Stimulated activated CD8-positive, alpha-beta memory T cell treated with anti-CD3 and anti-CD28 coated beads, Interleukin-4, amount 100 ng/mL, for 4 hours (primary cell): ENCODE data around the gene STAU1.
"Not testable (repeated sequence)": the region's sequence is repeated elsewhere in the genome, so short reads cannot be mapped to it uniquely, and the experiment has no call there.

Experiments
- DNase-seq, 2 donors: peaks; one replicate each; pipeline ENCODE4 v3.0.0-alpha.2; 2020; ENCODE audit warnings: low read depth in 2 of 2, low spot score in 1 of 2

STAU1 gene

DNA sequence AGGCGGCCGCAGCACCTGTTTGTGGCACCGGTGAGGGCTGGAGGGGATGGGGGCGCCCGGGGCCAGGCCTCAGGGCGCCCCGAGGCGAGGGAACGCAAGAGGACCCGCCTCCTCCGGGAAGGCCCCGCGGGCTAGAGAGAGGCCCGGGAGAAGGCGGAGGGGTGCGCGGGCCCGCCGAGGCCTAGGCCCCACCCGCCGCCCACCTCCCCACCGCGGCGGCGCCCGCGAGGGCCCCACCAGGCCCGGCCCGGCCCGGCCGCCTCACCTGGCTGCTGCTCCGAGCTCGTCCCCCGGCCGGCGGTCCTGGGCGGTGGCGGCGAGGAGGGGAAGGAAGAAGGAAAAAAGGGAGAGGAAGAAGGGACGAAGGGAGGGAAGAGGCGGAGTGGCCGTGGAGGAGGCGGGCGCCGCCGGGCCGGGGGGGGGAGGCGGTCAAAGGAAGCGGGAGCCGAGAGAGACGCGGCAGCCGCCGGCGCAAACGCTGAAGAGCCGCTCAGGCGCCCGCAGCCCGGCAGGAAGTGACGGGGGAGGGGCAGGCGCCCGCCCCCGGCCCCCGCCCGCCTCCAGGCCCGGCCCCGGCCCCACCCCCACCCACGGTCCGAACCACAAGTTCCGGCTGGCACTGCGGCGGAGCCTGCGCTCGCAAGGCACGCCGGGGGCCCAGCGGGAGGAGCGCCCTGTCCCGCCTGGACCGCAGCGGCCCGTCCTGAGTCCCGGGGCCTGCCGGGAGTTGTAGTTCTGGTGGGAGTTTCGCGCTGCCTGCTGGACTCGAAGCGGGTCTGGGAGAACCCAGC is at the start of gene STAU1:
STAU1 (minus strand) TSS at position 484 of the 791 bp plus-strand sequence. CDS start 22,133 bp downstream, outside the sequence.
- peak; percentile 76 to 89 for DNase-seq

- DNase-seq, result no peak
Observed at GRCh38 chr20:49237531-49237930, 49.4 kb upstream of the STAU1 start.

DNA sequence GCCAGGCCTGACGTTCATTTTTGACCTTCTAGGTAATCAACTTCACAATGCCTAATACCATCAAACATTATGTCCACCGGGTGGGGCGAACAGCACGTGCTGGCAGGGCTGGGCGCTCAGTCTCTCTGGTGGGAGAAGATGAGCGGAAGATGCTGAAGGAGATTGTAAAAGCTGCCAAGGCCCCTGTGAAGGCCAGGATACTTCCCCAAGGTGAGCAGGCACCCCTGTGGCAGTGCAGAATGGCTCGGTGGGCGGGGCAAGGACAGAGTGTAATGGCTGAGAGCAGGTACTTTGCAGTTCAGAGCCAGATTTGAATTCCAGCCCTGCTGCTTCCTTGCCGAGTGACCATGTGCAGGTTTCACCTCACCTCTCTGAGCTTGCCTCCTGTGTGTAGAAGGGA is 48.2 kb upstream of the STAU1 start:
- DNase-seq, result no peak

GRCh38 chr20:49234831-49235230 is 46.7 kb upstream of the STAU1 start:
- no peak for DNase-seq

GRCh38 chr20:49233226-49233625 is 45.1 kb upstream of the STAU1 start:
- no peak for DNase-seq

GRCh38 chr20:49231471-49231870 is 43.3 kb upstream of the STAU1 start:
- DNase-seq, result no peak

DNA sequence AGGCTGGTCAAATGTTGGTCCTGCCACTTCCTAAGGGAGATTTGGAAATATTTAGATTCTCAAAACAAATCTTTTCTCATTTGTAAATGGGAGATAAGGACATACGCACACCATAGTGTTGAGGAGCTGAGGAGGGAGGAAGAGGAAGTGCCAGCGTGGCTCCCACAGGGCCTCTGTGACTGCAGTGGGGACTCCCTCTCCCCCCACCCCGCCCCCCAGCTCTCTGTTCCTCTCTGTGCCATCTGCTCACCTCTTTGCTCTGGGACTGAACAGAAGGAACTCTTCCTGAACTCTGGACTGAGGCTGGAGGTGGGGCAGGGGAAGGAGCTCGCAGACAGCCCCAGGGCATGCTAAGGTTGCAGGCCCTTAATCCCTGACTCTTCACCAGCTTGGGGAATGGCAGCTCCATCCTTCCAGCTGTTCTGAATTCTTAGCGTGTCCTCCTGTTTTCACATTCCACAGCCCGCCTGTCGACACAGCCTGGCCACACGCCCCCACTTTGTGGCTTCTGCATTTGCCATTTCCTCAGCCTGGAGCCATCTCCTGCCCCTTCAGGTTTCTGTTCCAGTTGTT is 42.5 kb upstream of the STAU1 start:
- no peak for DNase-seq

DNA sequence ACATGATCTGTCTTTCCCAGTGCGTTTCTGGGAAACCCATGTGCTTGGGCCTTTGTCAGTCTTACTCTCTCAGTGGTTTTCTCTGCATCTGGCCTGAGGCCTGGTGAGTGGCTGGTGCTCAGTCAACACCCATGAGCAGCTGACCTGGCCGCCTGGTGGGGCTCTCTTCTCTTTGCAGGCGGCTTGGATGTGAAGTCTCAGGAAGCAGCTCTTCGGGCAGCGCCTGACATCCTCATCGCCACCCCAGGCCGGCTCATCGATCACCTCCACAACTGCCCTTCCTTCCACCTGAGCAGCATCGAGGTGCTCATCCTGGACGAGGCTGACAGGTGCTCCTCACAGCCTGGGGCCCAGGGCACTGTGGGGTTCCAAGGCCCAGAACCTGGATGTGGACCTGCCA is 41.9 kb upstream of the STAU1 start:
- DNase-seq, result no peak

DNA sequence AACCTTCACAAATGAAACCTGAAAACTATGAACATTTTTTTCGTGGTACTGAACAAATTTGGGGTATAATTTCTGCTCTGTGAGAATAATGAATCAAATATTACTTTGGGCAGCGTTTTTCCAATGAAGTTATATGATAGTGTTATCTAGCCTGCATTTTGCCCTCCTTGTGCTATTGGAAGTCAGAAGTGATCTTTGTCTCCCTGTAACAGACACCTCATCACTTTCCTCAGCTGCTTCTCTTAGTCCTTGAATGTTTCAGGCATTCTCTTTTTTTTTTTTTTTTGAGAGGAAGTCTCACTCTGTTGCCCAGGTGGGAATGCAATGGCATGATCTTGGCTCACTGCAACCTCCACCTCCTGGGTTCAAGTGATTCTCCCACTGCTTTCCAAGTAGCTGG is 41.2 kb upstream of the STAU1 start:
- DNase-seq, result no peak

DNA sequence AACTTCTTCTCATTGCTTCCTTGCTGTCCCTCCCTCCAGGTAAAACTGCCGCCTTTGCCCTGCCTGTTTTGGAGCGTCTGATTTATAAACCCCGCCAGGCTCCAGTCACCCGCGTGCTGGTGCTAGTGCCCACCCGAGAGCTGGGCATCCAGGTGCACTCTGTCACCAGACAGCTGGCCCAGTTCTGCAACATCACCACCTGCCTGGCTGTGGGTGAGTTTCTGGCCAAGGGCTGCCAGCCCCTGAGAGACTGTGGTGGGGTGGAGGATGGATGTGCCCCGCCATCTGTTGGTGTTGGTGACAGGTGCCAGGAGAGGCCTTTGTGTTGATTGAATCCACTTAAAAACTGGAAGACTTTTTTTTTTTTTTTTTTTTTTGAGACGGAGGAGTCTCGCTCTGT is 40.5 kb upstream of the STAU1 start:
- DNase-seq, result no peak

DNA sequence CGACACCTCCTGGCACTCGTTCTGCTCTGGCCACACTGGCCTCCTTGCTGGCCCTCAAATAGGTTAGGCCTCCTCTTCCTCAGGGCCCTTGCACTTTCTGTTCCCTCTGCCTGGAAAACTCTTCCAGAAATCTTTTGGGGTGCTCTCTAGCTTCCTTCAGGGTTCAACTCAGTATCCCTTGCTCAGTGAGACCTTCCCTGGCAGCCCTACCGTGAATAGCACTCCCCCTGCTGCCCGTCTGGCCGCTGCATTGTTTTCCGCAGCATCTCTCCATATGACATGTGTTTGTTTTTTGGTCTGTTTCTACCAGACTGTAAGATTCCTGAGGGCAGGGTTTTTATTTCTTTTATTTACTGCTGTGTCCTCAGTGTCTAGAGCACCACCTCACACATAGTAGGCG is 37.8 kb upstream of the STAU1 start:
- no peak for DNase-seq

DNA sequence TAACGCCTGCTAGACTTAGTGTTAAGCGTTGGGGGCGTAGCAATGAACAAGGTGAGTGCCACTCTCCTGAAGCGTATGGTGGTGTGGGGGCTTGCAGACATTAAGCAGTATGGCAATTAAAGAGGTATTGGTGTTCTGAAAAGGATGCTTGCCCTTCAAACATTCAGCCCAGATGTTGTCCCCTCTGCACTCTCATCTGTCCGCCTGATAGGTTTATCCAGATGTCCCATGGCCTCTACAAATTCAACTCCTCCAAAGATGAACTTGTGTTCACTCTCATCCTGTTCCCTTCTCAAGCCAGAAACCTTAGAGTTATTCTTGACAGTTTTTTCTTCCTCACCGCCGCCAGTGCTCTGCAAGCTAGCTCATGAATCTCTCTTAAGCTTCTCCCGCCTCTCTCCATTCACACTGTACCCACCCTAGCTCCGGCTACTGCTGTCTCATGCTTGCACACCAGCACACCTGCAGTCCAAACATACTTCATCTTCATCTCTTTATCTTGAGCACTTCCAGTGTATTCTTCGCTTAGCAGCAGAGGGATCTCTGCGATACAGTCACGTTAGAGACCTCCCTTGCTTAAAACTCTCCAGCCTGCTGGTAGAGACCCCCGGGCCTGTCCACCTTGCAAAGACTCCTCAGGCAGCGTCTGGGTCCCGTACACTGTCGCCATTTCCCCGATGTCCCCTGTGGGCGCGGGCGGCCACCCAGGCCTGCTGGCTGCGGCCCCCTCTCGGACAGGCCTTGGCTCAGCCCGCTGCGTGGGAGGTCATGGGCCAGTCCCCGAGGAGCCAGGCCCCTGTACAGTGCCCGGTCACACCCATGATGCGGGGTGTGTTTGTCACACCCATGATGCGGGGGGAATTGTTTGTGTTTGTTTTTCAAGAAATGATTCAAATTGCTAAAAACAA is 32.0 kb upstream of the STAU1 start:
- DNase-seq, result no peak

DNA sequence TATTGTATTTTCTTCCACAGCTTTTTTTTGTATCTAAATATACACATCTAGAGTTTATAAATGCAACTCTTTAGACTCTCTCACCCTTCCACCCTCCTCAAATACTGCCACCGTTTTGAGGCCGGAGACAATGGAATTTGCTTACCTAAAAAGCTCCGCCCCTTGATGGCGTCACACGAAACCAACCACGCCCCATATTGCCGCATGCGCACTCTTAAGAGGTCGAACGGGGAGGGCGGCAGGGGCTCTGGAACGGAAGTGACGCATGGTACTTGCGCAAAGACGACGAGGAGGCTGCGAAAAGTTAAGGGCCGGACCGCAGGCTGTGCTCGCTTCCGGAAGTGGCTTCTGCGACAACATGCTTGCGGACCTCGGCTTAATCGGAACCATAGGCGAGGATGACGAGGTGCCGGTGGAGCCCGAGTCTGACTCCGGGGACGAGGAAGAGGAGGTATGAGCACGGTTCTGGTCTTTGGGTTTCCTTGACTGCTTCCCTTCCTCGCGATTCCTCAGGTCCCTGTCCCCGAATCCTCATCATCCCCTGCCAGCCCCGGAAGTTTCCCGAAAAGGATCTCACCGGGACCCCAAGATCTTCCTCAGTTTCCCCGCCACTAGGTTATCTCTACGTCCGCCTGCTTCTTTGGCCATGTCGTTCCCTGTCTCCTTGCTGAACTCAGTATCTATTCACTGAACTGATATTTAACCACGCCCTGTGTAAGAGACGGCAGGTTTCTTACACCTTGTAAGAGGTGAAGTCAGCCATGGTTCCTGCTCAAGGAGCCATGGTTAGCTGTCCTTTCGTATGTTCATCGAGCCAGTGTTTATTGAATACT is 31.2 kb upstream of the STAU1 start, which contains the start of gene DDX27:
DDX27 (plus strand) TSS at position 326 of the 833 bp plus-strand sequence; CDS start at position 359, 33 bp downstream.
- peak; percentile 92 to 97 for DNase-seq

- not testable (repeated sequence) for DNase-seq
Observed at GRCh38 chr20:49218739-49219090, 30.6 kb upstream of the STAU1 start.

GRCh38 chr20:49216991-49217578 is 29.0 kb upstream of the STAU1 start:
- DNase-seq, result peak; percentile 85 to 99

DNA sequence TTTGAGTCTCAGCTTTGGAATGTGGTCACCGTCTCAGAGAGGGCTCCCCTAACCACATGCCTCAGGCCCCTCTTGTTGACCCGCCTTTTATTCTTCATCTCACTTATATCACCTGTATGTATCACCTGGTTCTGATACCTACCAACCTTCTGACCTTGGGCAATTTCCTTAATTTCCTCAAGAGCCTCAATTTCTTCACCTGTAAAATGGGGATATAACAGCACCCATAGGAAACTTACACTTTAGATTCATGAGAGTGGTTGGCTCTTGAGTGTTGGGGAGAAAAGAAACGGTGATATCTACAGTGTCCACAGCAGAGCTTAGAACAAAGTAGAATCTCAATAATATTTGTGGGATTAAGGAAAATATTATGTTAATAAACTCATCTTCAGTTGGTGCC is 27.1 kb upstream of the STAU1 start:
- no peak for DNase-seq

- no peak for DNase-seq
Observed at GRCh38 chr20:49214571-49214970, 26.4 kb upstream of the STAU1 start.

GRCh38 chr20:49210757-49211110 is 22.6 kb upstream of the STAU1 start:
- no peak for DNase-seq

GRCh38 chr20:49210101-49210756 is 22.1 kb upstream of the STAU1 start:
- no peak for DNase-seq

DNA sequence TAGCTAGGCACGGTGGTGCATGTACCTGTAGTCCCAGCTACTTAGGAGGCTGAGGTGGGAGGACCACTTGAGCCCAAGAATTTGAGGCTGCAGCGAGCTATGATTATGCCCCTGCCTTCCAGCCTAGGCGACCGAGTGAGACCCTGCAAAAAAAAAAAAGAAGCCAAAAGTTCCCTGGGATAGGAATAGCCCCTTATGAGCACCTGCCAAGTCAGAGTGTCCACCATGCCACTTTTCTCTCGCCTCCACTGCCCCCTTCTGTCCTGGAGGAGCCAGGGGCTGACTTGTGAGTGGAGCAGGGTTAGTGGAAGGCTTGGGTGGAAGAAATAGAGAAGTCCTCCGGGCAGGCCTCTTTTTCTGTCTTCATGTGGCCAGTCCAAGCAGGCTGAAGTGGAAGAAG is 18.9 kb upstream of the STAU1 start:
- no peak for DNase-seq
